Retinal pigment epithelial cell (primary cell): Measurements from ENCODE around the gene VEZF1.
A peak's percentile ranks its signal among the peaks of the same experiment; 100 is the strongest.

Experiments used
- DNase-seq: peaks from one replicate; pipeline ENCODE4 v3.0.0-alpha.2; 2010; ENCODE audit warnings: low read depth
- H3K4me3 ChIP-seq: 2 replicates; pipeline ENCODE4 v1.5.1; 2011; ENCODE audit warnings: mild to moderate bottlenecking, low read length, control low read depth, moderate library complexity
- TF ChIP-seq, protein P1 (sequence below): conservative IDR thresholded peaks from 2 replicates; pipeline ENCODE4 v1.5.1; 2011; ENCODE audit warnings: low read depth, low read length, control low read depth, inconsistent platforms

The VEZF1 gene

DNA sequence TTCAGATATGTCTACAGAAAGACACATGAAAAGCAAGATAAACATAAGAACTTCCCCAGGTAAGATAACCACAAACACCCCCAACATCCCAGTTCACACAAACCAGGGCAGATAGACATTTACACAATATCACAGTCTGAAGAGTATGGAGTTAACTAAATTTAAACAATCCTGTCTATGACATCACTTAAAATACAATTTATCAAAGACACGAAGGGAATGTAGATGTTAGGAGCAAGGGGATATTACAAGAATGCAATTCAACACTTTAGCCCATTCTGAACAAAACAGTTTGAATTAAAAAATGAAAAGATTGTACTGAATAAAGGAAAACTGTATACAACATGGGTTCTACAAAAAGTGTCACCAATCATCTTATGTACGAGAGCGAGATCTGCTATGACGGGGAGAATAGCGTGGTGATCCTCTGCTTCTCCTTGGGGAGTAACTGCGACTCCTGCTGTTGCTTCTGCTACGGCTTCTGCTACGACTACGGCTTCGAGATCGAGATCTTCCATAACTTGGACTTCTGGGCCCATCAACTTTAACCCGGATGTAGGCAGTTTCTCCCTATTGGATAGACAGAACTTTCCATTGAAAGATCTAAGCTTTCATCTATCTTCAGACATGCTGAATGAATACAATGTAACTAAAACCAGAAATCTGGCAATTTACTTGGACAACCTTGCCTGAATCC lies 17.1 kb upstream of the VEZF1 start:
- TF ChIP-seq, protein P1, sequence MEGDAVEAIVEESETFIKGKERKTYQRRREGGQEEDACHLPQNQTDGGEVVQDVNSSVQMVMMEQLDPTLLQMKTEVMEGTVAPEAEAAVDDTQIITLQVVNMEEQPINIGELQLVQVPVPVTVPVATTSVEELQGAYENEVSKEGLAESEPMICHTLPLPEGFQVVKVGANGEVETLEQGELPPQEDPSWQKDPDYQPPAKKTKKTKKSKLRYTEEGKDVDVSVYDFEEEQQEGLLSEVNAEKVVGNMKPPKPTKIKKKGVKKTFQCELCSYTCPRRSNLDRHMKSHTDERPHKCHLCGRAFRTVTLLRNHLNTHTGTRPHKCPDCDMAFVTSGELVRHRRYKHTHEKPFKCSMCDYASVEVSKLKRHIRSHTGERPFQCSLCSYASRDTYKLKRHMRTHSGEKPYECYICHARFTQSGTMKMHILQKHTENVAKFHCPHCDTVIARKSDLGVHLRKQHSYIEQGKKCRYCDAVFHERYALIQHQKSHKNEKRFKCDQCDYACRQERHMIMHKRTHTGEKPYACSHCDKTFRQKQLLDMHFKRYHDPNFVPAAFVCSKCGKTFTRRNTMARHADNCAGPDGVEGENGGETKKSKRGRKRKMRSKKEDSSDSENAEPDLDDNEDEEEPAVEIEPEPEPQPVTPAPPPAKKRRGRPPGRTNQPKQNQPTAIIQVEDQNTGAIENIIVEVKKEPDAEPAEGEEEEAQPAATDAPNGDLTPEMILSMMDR = no peak
- DNase-seq = no peak
- peak overlapping the region; percentile 94 for H3K4me3 ChIP-seq

DNA sequence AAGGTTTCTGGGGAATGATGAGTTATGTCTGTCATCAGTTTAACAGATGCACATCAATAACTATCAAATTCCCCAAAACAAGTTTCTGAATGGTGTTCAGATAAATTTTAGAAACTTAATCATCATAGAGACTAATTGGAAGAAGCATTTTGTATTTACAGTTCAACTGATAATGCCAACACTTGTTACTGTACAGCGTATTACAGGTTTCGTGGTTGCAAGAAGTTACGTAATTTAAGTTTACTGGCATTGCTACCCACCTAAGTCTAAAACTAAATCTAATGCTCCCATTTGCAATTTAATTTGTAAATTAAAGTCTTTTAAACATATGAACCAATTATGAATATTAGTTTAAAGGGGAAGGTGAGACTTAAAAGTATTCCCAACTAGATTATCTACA lies 16.0 kb upstream of the VEZF1 start:
- no peak for DNase-seq
- no peak overlapping the region for H3K4me3 ChIP-seq
- TF ChIP-seq, protein P1 = no peak

DNA sequence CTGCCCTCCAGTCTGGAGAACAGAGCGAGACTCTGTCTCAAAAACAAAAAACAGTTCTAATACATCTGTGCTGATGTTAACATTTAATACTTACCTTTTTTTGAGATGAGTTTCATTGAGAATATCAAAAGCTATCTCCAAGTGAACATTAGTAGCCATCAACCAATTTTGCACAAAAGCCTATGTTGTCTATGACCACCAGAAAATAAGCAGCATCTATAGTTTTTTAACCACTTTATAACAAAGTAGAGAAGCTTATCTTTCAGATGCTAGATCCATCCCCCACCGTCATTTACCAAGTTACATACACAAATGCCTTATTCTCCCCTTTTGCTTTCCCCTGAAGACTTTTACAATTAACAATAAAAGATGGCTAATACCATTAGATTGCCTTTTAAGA lies 14.9 kb upstream of the VEZF1 start:
- no peak for DNase-seq

DNA sequence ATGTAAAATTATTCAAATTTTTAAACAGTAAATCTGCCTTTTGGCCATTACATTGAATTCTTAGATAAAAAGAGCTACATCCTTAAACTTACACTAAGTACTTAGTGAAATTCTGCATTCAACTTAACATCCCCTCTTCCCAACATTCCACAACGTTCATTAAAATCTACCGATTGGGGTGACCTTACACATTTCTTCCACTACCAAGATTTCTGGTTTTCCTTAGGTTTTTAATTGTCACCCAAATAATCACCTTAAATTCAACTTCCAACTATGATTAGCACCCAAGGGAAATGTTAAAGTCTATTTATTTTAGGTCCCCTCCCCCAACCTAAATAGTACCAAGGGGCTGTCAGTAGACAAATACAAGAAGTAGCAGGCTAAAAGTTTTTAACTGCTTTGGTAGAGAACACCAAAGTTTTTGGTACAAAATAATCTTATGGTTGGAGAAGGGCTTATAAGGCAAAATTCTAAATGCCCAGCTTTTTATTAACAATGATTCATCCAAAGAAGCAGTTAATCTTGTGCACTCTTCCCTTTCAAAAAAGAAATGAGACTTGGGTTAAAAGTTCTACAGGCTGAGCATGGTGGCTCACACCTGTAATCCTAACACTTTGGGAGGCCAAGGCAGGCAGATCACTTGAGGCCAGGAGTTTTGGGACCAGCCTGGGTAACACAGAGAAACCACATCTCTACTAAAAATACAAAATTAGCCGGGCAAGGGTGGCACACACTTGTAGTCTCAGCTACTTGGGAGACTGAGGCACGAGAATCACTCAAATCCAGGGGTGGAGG lies 14.3 kb upstream of the VEZF1 start:
- no peak overlapping the region for H3K4me3 ChIP-seq
- TF ChIP-seq, protein P1 = no peak
- no peak for DNase-seq

More for the DNA sequence above, 14.9 kb upstream of the VEZF1 start:
- no peak overlapping the region for H3K4me3 ChIP-seq
- TF ChIP-seq, protein P1 = no peak

DNA sequence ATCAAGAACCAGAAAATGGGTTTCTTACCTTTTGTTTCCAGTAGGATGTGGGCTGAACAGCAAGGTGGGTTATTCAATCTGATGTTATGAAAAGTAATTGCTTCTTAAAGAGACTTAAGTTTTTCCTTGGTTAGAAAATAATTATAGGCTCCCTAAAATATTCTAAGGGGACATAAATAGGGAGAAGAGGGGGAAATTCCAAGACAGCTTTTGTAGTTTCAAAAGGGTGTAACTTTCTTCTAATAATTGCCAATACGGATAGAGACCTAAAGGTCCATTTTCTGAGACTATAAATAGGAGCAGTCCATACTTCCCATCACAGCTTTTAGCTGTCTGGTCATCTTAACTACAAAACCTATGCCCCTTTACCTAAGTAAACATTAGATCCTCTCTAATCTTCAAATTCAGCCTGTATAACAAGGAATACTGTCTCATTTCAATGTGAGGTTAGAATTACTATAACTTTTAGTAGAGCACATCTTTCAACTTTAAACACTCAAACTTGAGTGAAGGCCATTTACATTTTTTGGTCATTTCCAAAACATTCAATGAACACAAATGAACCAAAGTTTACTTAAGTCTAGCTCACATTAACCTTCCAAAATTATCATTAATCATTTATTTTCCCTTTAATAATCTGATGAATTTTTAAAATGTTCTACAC lies 13.5 kb upstream of the VEZF1 start:
- H3K4me3 ChIP-seq = no peak overlapping the region
- DNase-seq = no peak
- TF ChIP-seq, protein P1 = no peak

DNA sequence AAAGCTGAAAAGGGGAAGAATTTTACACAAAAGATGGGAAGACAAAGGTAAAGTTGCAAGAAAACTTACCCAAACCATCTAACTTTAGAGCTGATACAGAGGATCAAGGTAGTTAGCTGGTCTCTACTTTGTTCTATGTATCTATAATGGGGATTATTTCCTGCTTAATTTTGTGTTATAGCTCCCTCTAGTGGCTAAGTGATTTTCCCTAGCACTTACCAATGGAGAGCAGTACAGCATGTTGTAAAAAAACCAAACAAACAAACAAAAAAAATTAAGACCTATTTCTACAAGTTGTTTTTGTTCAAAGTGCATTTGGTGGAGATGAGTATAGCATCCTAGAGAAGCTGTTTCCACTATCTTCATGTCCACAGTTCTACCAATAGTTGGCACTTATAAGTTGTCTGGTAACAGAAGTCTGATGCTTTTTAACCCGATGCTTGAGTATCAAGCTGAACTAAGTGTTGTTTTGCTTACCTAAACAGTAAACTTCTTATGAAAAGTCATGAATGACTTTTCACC lies 11.5 kb upstream of the VEZF1 start:
- no peak overlapping the region for H3K4me3 ChIP-seq
- DNase-seq = no peak
- TF ChIP-seq, protein P1 = peak; percentile 82
